ENCODE measurements around the gene TPCN2.

DNA sequence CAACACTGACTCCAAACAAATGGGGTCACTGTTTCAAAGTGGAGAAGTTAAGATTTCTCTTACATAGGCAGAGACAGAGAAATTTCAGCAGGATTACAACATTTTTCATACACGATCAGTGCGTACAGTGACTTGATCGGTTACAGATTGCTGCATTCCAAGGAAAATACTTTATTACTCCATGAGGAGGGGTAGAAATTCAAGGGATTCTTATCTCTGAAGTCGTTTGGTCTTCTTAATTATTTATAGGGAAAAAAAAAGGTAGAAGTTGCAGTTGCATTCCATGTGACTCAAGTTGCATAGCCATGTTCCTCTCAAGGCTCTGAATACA lies 96.3 kb downstream of the TPCN2 start:
- TF ChIP-seq RFX5 (IDR thresholded peaks at IDR 0.05; ENCODE audit: low read depth, low read length) (no peak), CEBPB (IDR thresholded peaks at IDR 0.05; ENCODE audit: low read depth, low read length) (peak; percentile 58), POLR2A (IDR thresholded peaks at IDR 0.05; ENCODE audit: low read depth, low read length) (no peak), SMC3 (IDR thresholded peaks at IDR 0.05; ENCODE audit: low read depth, low read length) (no peak)
- TF ChIP-seq, protein P1, sequence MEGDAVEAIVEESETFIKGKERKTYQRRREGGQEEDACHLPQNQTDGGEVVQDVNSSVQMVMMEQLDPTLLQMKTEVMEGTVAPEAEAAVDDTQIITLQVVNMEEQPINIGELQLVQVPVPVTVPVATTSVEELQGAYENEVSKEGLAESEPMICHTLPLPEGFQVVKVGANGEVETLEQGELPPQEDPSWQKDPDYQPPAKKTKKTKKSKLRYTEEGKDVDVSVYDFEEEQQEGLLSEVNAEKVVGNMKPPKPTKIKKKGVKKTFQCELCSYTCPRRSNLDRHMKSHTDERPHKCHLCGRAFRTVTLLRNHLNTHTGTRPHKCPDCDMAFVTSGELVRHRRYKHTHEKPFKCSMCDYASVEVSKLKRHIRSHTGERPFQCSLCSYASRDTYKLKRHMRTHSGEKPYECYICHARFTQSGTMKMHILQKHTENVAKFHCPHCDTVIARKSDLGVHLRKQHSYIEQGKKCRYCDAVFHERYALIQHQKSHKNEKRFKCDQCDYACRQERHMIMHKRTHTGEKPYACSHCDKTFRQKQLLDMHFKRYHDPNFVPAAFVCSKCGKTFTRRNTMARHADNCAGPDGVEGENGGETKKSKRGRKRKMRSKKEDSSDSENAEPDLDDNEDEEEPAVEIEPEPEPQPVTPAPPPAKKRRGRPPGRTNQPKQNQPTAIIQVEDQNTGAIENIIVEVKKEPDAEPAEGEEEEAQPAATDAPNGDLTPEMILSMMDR (conservative IDR thresholded peaks at IDR 0.05; ENCODE audit: low read depth, low read length), result peak; percentile 27

Data from IMR-90 (cell line).